Tibial artery (tissue), 4 donors: ENCODE results near the gene CACNA1H.

Experiments
- DNase-seq, 2 donors: peaks; one replicate each; pipeline ENCODE4 v3.0.0-alpha.2; 2019
- H3K27ac ChIP-seq, 2 donors: fragments of 200-600 bp; sonication (generic) in 1 of 2; 1 replicate in 1 of 2; 2 replicates in 1 of 2; pipeline ENCODE4 v1.5.1; 2018 to 2019; ENCODE audit warnings: mild to moderate bottlenecking in 1 of 2
- H3K27me3 ChIP-seq, 2 donors: fragments of 200-600 bp; sonication (generic) in 1 of 2; one replicate each; pipeline versions ENCODE4 v1.5.1 to v1.6.0; 2016 to 2019
- H3K36me3 ChIP-seq, 3 donors: fragments of 200-600 bp; sonication (generic) in 2 of 3; one replicate each; pipeline ENCODE4 v1.5.1; 2016 to 2019; ENCODE audit warnings: mild to moderate bottlenecking in 2 of 3
- H3K4me1 ChIP-seq, 4 donors: fragments of 200-600 bp; sonication (generic) in 2 of 4; 1 replicate in 3 of 4; 2 replicates in 1 of 4; pipeline ENCODE4 v1.5.1; 2016 to 2019
- H3K4me3 ChIP-seq, 2 donors: fragments of 200-600 bp; sonication (generic) in 1 of 2; 1 replicate in 1 of 2; 2 replicates in 1 of 2; pipeline ENCODE4 v1.5.1; 2018 to 2019; ENCODE audit warnings: mild to moderate bottlenecking in 2 of 2
- H3K9me3 ChIP-seq, 3 donors: fragments of 200-600 bp; sonication (generic) in 1 of 3; one replicate each; pipeline ENCODE4 v1.5.1; 2016 to 2019
- CTCF ChIP-seq, 2 experiments: fragments of 200-600 bp in 1 of 2; fragments of 450-650 bp in 1 of 2; IDR thresholded peaks; one replicate each; pipeline ENCODE4 v1.5.1; 2017 to 2019; ENCODE audit warnings: antibody characterized with exemption in 2 of 2, mild to moderate bottlenecking in 1 of 2, moderate library complexity in 1 of 2
- intact Hi-C: fragments of 100-400 bp; cut with DNase I; formaldehyde crosslinking; loops from one replicate; pipeline ENCODE4 v1.15.0; 2023; ENCODE audit warnings: low total_unique reads

The CACNA1H gene

GRCh38 chr16:1171001-1171400 is 18.1 kb downstream of the CACNA1H start:
- Histone ChIP-seq H3K4me1 (peaks cover 6 to 60% (median 39%) of the 10 kb centered on the region in 4 donors), H3K27ac (peak overlapping the region; percentile 71 to 77), H3K27me3 (no peaks in the 10 kb centered on the region), H3K9me3 (no peaks in the 10 kb centered on the region), H3K4me3 (no peak overlapping the region), H3K36me3 (peaks cover 0 to 14% (median 10%) of the 10 kb centered on the region in 3 donors)
- no peak for DNase-seq
- intact Hi-C loops, result no loop called here
- no peak for TF ChIP-seq CTCF (IDR thresholded peaks at IDR 0.05)

GRCh38 chr16:1171854-1172428 is 19.0 kb downstream of the CACNA1H start:
- Histone ChIP-seq H3K27ac (peak overlapping the region; percentile 71 to 77), H3K27me3 (no peaks in the 10 kb centered on the region), H3K4me3 (no peak overlapping the region), H3K36me3 (peaks cover 0 to 5% (median 1%) of the 10 kb centered on the region in 3 donors), H3K4me1 (peaks cover 6 to 65% (median 39%) of the 10 kb centered on the region in 4 donors), H3K9me3 (no peaks in the 10 kb centered on the region)
- intact Hi-C loops, result no loop called here
- no peak for TF ChIP-seq CTCF (IDR thresholded peaks at IDR 0.05)
- no peak for DNase-seq

- TF ChIP-seq CTCF (IDR thresholded peaks at IDR 0.05), result no peak
- Histone ChIP-seq H3K9me3 (no peaks in the 10 kb centered on the region), H3K27me3 (no peaks in the 10 kb centered on the region), H3K27ac (peak overlapping the region in 1 of 2 donors; percentile 77), H3K4me1 (peaks cover 6 to 64% (median 39%) of the 10 kb centered on the region in 4 donors), H3K4me3 (no peak overlapping the region), H3K36me3 (peaks cover 0 to 3% (median 0%) of the 10 kb centered on the region in 3 donors)
- no peak for DNase-seq
- intact Hi-C loops, result no loop called here
Measured at GRCh38 chr16:1172651-1173050, 19.7 kb downstream of the CACNA1H start.

GRCh38 chr16:1173788-1174451 is 21.0 kb downstream of the CACNA1H start:
- Histone ChIP-seq H3K9me3 (no peaks in the 10 kb centered on the region), H3K4me1 (peaks cover 2 to 59% (median 29%) of the 10 kb centered on the region in 4 donors), H3K27ac (peak overlapping the region in 1 of 2 donors; percentile 45), H3K4me3 (no peak overlapping the region), H3K27me3 (no peaks in the 10 kb centered on the region), H3K36me3 (peaks cover 0 to 3% (median 0%) of the 10 kb centered on the region in 3 donors)
- TF ChIP-seq CTCF (IDR thresholded peaks at IDR 0.05), result no peak
- intact Hi-C loops, result no loop called here
- no peak for DNase-seq

GRCh38 chr16:1174477-1175357 is 21.8 kb downstream of the CACNA1H start:
- Histone ChIP-seq H3K4me1 (peaks cover 0 to 59% (median 21%) of the 10 kb centered on the region in 4 donors), H3K9me3 (no peaks in the 10 kb centered on the region), H3K36me3 (peaks cover 0 to 3% (median 0%) of the 10 kb centered on the region in 3 donors), H3K27ac (peak overlapping the region in 1 of 2 donors; percentile 45), H3K27me3 (no peaks in the 10 kb centered on the region), H3K4me3 (no peak overlapping the region)
- intact Hi-C loops, result no loop called here
- TF ChIP-seq CTCF (IDR thresholded peaks at IDR 0.05), result no peak
- DNase-seq, result no peak
